GM23248 (cell line): ENCODE data around the gene SELENOI.

Source experiments
- EZH2 ChIP-seq: fragments of 200-600 bp; sonication (generic); IDR thresholded peaks from 2 replicates; pipeline ENCODE4 v1.6.1; 2018; ENCODE audit warnings: antibody characterized with exemption, mild to moderate bottlenecking; ENCODE audit not compliant: insufficient read depth, poor library complexity, severe bottlenecking
- EZH2phosphoT487 ChIP-seq: fragments of 200-600 bp; sonication (generic); IDR thresholded peaks from 2 replicates; pipeline ENCODE4 v1.6.1; 2018; ENCODE audit warnings: antibody characterized with exemption, moderate library complexity, mild to moderate bottlenecking, low read depth; ENCODE audit not compliant: insufficient read depth

- TF ChIP-seq EZH2 (no peak), EZH2phosphoT487 (no peak)
Observed at GRCh38 chr2:26432363-26432762, 86.4 kb downstream of the SELENOI start.
